ENCODE data around the gene ZNF14. TPM values are rescaled to one million over a fixed set of nuclear protein-coding genes. Genes with fewer than 3 reads are reported as not detected.

Gene ZNF14
- total RNA-seq, 1 donor from 2014 or later: 21.0 TPM

DNA sequence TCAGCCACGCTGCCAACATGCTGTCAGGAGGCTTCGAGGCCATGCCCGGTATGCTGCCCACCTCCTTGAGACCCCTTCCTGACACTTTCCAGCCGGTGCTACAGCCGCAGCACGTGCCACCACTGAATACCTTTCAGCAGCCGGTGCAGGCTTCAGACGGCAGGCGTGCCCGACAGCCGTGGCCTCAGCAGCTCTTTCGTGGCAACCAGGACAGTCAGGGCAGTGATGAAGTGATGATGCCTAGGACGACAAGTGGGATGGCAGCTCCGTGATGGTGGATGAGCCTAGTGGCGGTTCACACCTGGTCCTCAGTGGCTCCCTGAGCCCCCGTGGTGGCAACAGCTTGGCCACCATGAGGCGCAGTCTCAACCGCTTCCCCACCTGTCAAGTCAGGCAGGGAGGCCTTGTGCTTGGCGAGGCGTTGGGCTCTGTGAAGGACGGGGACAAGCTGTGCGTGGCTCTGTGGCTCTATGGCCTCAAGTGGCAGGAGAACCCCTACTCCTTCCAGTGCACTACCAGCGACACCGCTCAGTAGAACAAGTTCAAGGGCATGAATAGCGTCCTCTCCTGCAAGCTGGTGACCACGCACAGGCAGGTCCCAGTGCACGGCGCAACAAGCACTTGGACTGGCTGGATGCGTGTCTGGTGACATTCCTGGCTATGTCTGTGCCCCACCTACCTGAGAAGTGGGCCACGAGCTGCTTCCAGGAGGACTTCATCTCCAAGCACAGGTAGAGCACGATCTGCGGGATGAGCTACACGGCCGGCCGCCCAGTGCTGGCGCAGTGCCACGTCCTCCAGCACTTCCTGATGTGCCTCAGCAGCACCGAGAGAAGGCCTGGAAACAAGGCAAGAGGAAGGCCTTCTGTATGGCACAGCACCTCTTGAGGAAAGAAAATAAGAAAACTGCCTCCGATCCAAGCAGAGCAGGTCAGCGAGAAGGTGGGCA is 18.2 kb upstream of the ZNF14 start:
- no peaks in the 10 kb centered on the region for H3K9me3 ChIP-seq (ENCODE audit: low read depth)
- H3K9ac ChIP-seq: no peak overlapping the region
- H3K4me2 ChIP-seq: no peak overlapping the region
- no peak overlapping the region for H3K4me3 ChIP-seq
- H3K4me1 ChIP-seq: no peaks in the 10 kb centered on the region
- no peak overlapping the region for H3K27ac ChIP-seq
- H3K36me3 ChIP-seq: no peaks in the 10 kb centered on the region
- Mint-ChIP-seq H3K9me3 (peaks cover 46% of the 10 kb centered on the region), H3K4me3 (peak overlapping the region; percentile 65), H3K27ac (no peak overlapping the region), H3K36me3 (no peaks in the 10 kb centered on the region), H3K27me3 (ENCODE audit: insufficient read depth, low read depth) (peaks cover 3% of the 10 kb centered on the region), H3K4me1 (no peaks in the 10 kb centered on the region)
- H3K79me2 ChIP-seq (ENCODE audit: low read depth): no peaks in the 10 kb centered on the region
- no peaks in the 10 kb centered on the region for H4K20me1 ChIP-seq (ENCODE audit: low read depth)
- no peak for DNase-seq (ENCODE audit: low spot score)
- no peaks in the 10 kb centered on the region for H3K27me3 ChIP-seq
- H3F3A ChIP-seq (ENCODE audit: low read depth): no peaks in the 10 kb centered on the region
- no peak overlapping the region for H2AFZ ChIP-seq (replicated peaks)
- TF ChIP-seq EZH2 (IDR thresholded peaks at IDR 0.05) (no peak), EZH2phosphoT487 (IDR thresholded peaks at IDR 0.05) (no peak), CTCF (IDR thresholded peaks at IDR 0.05) (no peak)

GRCh38 chr19:19749908-19750841 is 17.3 kb upstream of the ZNF14 start:
- Histone ChIP-seq H3K27me3 (no peaks in the 10 kb centered on the region), H3K27ac (no peak overlapping the region), H3K4me1 (no peaks in the 10 kb centered on the region), H3K9me3 (ENCODE audit: low read depth) (no peaks in the 10 kb centered on the region), H3K79me2 (ENCODE audit: low read depth) (no peaks in the 10 kb centered on the region), H4K20me1 (ENCODE audit: low read depth) (no peaks in the 10 kb centered on the region), H3K4me2 (no peak overlapping the region), H3K9ac (no peak overlapping the region), H2AFZ (replicated peaks) (no peak overlapping the region), H3K4me3 (no peak overlapping the region), H3F3A (ENCODE audit: low read depth) (no peaks in the 10 kb centered on the region), H3K36me3 (no peaks in the 10 kb centered on the region)
- no peak for DNase-seq (ENCODE audit: low spot score)
- Mint-ChIP-seq H3K9me3 (peaks cover 40% of the 10 kb centered on the region), H3K4me1 (no peaks in the 10 kb centered on the region), H3K27me3 (ENCODE audit: insufficient read depth, low read depth) (peaks cover 3% of the 10 kb centered on the region), H3K36me3 (no peaks in the 10 kb centered on the region), H3K4me3 (no peak overlapping the region), H3K27ac (no peak overlapping the region)
- TF ChIP-seq EZH2 (IDR thresholded peaks at IDR 0.05): no peak
- TF ChIP-seq CTCF (IDR thresholded peaks at IDR 0.05): no peak
- TF ChIP-seq EZH2phosphoT487 (IDR thresholded peaks at IDR 0.05): no peak

GRCh38 chr19:19749117-19749907 is 16.4 kb upstream of the ZNF14 start:
- no peak for TF ChIP-seq CTCF (IDR thresholded peaks at IDR 0.05)
- no peak for TF ChIP-seq EZH2 (IDR thresholded peaks at IDR 0.05)
- TF ChIP-seq EZH2phosphoT487 (IDR thresholded peaks at IDR 0.05): no peak
- no peak overlapping the region for H3K9ac ChIP-seq
- H3K9me3 ChIP-seq (ENCODE audit: low read depth): no peaks in the 10 kb centered on the region
- no peak for DNase-seq (ENCODE audit: low spot score)
- no peak overlapping the region for H2AFZ ChIP-seq (replicated peaks)
- no peaks in the 10 kb centered on the region for H3K79me2 ChIP-seq (ENCODE audit: low read depth)
- H3K4me3 ChIP-seq: no peak overlapping the region
- Mint-ChIP-seq H3K4me3 (no peak overlapping the region), H3K27ac (no peak overlapping the region), H3K27me3 (ENCODE audit: insufficient read depth, low read depth) (peaks cover 3% of the 10 kb centered on the region), H3K9me3 (peaks cover 46% of the 10 kb centered on the region), H3K4me1 (no peaks in the 10 kb centered on the region), H3K36me3 (no peaks in the 10 kb centered on the region)
- no peak overlapping the region for H3K27ac ChIP-seq
- H3K27me3 ChIP-seq: no peaks in the 10 kb centered on the region
- H3K36me3 ChIP-seq: no peaks in the 10 kb centered on the region
- no peaks in the 10 kb centered on the region for H4K20me1 ChIP-seq (ENCODE audit: low read depth)
- H3K4me1 ChIP-seq: no peaks in the 10 kb centered on the region
- H3K4me2 ChIP-seq: no peak overlapping the region
- no peaks in the 10 kb centered on the region for H3F3A ChIP-seq (ENCODE audit: low read depth)
